ENCODE measurements around the gene ANKRD44. TPM values are rescaled to one million over a fixed set of nuclear protein-coding genes. Genes with fewer than 3 reads are reported as not detected.

The ANKRD44 gene
- total RNA-seq, 4 donors from 2014 or later: 22.8 to 69.1 (median 37.5) TPM

GRCh38 chr2:197307236-197307932 is 3.2 kb downstream of the ANKRD44 start:
- TF ChIP-seq CTCF (IDR thresholded peaks at IDR 0.05; ENCODE audit: low read depth): no peak

GRCh38 chr2:197306696-197307040 is 3.9 kb downstream of the ANKRD44 start:
- no peak for TF ChIP-seq CTCF (IDR thresholded peaks at IDR 0.05; ENCODE audit: low read depth)

- no peak for TF ChIP-seq CTCF (IDR thresholded peaks at IDR 0.05; ENCODE audit: low read depth)
Observed at GRCh38 chr2:197306024-197306695, 4.4 kb downstream of the ANKRD44 start.

- no peak for TF ChIP-seq CTCF (IDR thresholded peaks at IDR 0.05; ENCODE audit: low read depth)
Observed at GRCh38 chr2:197304556-197305011, 6.0 kb downstream of the ANKRD44 start.

- no peak for TF ChIP-seq CTCF (IDR thresholded peaks at IDR 0.05; ENCODE audit: low read depth)
Observed at GRCh38 chr2:197300139-197300538, 10.4 kb downstream of the ANKRD44 start.

DNA sequence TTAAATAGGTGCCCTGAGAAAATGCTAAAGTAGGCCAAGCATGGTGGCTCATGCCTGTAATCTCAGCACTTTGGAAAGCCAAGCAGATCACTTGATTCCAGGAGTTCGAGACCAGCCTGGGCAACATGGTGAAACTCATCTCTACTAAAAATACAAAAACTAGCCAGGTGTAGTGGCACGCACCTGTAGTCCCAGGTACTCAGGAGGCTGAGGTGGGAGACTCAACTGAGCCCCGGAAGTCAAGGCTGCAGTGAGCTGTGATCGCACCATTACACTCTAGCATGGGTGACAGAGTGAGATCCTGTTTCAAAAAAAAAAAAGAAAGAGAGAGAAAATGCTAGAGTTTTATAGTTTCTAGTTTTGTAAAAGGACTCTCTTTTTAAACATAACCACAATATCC is 12.0 kb downstream of the ANKRD44 start:
- no peak for TF ChIP-seq CTCF (IDR thresholded peaks at IDR 0.05; ENCODE audit: low read depth)

DNA sequence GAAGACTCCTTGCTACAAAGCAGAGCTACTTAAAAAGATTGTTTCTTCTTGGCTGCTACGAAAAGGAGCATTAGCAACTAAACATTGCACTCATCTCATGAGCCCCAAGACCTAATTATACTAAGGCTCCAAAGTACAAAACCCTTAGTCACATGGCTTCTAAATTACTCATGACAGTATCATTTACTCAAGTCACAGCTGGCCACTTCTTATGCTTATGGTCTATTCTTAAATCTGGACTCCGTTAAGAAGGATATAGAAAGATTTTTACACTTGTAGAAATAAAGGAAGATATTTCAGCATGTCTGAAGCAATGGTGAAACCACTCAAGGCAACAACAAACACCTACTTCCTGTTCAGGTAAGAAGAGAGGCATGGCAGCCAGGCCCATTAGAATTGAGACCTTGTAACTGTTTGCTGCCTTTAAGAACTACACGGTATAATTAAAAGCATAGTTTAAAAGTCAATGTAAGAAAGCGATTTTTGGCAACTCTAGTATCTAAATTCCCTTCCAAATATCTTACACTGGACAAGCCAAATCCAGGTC is 12.7 kb downstream of the ANKRD44 start:
- no peak for TF ChIP-seq CTCF (IDR thresholded peaks at IDR 0.05; ENCODE audit: low read depth)
